Transverse colon (tissue), 4 donors: ENCODE results near the gene CXCR4.

ENCODE experiments used
- POLR2A ChIP-seq: fragments of 450-650 bp; IDR thresholded peaks from one replicate; pipeline ENCODE4 v1.6.1; 2016; ENCODE audit warnings: antibody characterized with exemption, mild to moderate bottlenecking, moderate library complexity
- POLR2AphosphoS5 ChIP-seq, 3 donors: sonication (generic); formaldehyde crosslinking; IDR thresholded peaks; one replicate each; pipeline ENCODE4 v1.6.1; 2016; ENCODE audit warnings: antibody characterized with exemption in 3 of 3
- TF ChIP-seq, protein P1 (sequence below), 5 experiments: fragments of 200-600 bp in 3 of 5; fragments of 450-650 bp in 2 of 5; sonication (generic) in 3 of 5; IDR thresholded peaks; 1 replicate in 2 of 5; 2 replicates in 3 of 5; pipeline ENCODE4 v1.5.1; 2016 to 2017; ENCODE audit warnings: antibody characterized with exemption in 5 of 5, inconsistent platforms in 3 of 5, mild to moderate bottlenecking in 2 of 5, moderate library complexity in 1 of 5

DNA sequence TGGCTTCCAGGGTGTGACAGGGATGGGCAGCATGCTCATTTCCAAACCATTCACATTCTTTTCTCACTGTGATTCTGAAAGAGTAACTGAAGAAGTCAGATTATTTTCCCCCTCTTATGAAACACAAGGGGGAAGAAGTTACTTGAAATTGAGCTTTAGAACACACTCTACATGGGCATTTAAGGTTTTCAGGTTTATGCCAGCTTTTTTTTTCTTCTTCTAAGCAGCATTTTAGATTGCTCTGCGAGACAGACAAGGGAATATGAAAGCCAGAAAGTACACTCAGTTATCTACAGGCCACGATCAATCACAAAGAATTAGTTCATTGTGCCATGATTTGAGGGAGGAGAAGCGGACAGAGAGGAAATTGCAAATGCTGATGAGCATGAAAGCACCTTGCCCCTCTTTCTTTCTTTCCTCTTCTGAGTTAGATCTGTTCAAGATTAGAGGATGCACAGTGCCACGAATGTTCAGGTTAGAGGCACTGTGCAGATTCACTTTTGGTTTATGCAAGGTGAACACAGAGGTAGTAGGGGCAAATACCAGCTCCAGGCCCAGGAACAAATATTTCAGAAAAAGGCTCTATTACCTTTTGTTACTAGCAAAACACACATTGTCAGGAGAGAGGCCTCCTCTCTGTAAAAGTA, 49.2 kb downstream of the CXCR4 start:
- no peak for TF ChIP-seq POLR2AphosphoS5 (IDR thresholded peaks at IDR 0.05)
- TF ChIP-seq, protein P1, sequence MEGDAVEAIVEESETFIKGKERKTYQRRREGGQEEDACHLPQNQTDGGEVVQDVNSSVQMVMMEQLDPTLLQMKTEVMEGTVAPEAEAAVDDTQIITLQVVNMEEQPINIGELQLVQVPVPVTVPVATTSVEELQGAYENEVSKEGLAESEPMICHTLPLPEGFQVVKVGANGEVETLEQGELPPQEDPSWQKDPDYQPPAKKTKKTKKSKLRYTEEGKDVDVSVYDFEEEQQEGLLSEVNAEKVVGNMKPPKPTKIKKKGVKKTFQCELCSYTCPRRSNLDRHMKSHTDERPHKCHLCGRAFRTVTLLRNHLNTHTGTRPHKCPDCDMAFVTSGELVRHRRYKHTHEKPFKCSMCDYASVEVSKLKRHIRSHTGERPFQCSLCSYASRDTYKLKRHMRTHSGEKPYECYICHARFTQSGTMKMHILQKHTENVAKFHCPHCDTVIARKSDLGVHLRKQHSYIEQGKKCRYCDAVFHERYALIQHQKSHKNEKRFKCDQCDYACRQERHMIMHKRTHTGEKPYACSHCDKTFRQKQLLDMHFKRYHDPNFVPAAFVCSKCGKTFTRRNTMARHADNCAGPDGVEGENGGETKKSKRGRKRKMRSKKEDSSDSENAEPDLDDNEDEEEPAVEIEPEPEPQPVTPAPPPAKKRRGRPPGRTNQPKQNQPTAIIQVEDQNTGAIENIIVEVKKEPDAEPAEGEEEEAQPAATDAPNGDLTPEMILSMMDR (IDR thresholded peaks at IDR 0.05) = no peak
- TF ChIP-seq POLR2A = no peak
